ENCODE measurements around the gene WASF2. TPM values are rescaled to one million over a fixed set of nuclear protein-coding genes. Genes with fewer than 3 reads are reported as not detected.
A peak's percentile ranks its signal among the peaks of the same experiment; 100 is the strongest.

Gene WASF2
- total and polyA plus RNA-seq, 2 of the 13 experiments (the other 11 are each of a cell fraction or from before 2014, with no cell fraction given): 10.4 to 27.7 TPM

GRCh38 chr1:27520651-27521050 is 30.7 kb upstream of the WASF2 start (continued):
- TF ChIP-seq JUND (CRISPR knock-in tag; IDR thresholded peaks at IDR 0.05) (no peak), NCOA2 (CRISPR knock-in tag; IDR thresholded peaks at IDR 0.05) (peak; percentile 38; the same call in 1 of the 2 replicates), FOXA1 (IDR thresholded peaks at IDR 0.05) (no peak), FOXA1 (CRISPR knock-in tag; IDR thresholded peaks at IDR 0.05) (no peak), ZNF350 (CRISPR knock-in tag; IDR thresholded peaks at IDR 0.05; ENCODE audit: borderline replicate concordance, low read depth) (no peak), ELF3 (CRISPR knock-in tag; IDR thresholded peaks at IDR 0.05) (0 out of 2 replicates have a peak, but pooled peaks have one; percentile 25), PRDM15 (CRISPR knock-in tag; IDR thresholded peaks at IDR 0.05) (no peak), NR2F2 (IDR thresholded peaks at IDR 0.05; ENCODE audit: borderline replicate concordance, low read depth) (no peak), TFDP1 (CRISPR knock-in tag; IDR thresholded peaks at IDR 0.05; ENCODE audit: borderline replicate concordance) (no peak), SRSF1 (optimal IDR thresholded peaks at IDR 0.05; ENCODE audit: low read depth, low read length) (no peak), PATZ1 (CRISPR knock-in tag; IDR thresholded peaks at IDR 0.05) (peak; percentile 98)
- TF ChIP-seq, protein P1, sequence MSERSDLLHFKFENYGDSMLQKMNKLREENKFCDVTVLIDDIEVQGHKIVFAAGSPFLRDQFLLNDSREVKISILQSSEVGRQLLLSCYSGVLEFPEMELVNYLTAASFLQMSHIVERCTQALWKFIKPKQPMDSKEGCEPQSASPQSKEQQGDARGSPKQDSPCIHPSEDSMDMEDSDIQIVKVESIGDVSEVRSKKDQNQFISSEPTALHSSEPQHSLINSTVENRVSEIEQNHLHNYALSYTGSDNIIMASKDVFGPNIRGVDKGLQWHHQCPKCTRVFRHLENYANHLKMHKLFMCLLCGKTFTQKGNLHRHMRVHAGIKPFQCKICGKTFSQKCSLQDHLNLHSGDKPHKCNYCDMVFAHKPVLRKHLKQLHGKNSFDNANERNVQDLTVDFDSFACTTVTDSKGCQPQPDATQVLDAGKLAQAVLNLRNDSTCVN (CRISPR knock-in tag; IDR thresholded peaks at IDR 0.05; ENCODE audit: borderline replicate concordance): no peak
- TF ChIP-seq, protein P2, sequence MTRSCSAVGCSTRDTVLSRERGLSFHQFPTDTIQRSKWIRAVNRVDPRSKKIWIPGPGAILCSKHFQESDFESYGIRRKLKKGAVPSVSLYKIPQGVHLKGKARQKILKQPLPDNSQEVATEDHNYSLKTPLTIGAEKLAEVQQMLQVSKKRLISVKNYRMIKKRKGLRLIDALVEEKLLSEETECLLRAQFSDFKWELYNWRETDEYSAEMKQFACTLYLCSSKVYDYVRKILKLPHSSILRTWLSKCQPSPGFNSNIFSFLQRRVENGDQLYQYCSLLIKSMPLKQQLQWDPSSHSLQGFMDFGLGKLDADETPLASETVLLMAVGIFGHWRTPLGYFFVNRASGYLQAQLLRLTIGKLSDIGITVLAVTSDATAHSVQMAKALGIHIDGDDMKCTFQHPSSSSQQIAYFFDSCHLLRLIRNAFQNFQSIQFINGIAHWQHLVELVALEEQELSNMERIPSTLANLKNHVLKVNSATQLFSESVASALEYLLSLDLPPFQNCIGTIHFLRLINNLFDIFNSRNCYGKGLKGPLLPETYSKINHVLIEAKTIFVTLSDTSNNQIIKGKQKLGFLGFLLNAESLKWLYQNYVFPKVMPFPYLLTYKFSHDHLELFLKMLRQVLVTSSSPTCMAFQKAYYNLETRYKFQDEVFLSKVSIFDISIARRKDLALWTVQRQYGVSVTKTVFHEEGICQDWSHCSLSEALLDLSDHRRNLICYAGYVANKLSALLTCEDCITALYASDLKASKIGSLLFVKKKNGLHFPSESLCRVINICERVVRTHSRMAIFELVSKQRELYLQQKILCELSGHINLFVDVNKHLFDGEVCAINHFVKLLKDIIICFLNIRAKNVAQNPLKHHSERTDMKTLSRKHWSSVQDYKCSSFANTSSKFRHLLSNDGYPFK (CRISPR knock-in tag; IDR thresholded peaks at IDR 0.05; ENCODE audit: borderline replicate concordance): no peak
- TF ChIP-seq, protein P3, sequence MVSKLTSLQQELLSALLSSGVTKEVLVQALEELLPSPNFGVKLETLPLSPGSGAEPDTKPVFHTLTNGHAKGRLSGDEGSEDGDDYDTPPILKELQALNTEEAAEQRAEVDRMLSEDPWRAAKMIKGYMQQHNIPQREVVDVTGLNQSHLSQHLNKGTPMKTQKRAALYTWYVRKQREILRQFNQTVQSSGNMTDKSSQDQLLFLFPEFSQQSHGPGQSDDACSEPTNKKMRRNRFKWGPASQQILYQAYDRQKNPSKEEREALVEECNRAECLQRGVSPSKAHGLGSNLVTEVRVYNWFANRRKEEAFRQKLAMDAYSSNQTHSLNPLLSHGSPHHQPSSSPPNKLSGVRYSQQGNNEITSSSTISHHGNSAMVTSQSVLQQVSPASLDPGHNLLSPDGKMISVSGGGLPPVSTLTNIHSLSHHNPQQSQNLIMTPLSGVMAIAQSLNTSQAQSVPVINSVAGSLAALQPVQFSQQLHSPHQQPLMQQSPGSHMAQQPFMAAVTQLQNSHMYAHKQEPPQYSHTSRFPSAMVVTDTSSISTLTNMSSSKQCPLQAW (CRISPR knock-in tag; IDR thresholded peaks at IDR 0.05): no peak
